ENCODE measurements around the gene MXD1. TPM values are rescaled to one million over a fixed set of nuclear protein-coding genes. Genes with fewer than 3 reads are reported as not detected.

MXD1 gene
- polyA plus RNA-seq, 3 donors = 83.1 to 247 (median 112) TPM

DNA sequence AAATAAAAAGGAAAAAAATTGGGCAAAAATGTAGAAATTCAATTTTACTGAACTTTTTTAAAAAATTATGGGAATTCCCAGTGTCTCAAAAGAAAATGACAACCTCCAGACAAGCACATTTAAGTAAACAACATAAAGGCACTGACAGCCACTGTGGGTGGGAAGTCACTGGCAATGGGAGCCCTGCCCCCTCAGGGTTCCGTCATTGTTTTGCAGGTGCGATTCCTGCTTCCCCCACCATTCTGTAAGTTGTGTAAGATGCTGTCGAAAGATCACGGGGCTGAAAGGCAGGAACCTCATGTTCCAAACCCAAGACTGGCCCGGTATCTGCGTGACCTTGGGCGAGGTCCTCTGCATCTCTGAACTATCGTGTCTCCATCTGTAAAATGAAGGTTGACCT is 62.3 kb downstream of the MXD1 start:
- peak overlapping the region in 5 of 7 donors; percentile 46 to 76 (median 57) for H3K27ac Mint-ChIP-seq
- H2AFZ ChIP-seq (ENCODE audit: insufficient read depth, low read depth, low read length, poor library complexity, severe bottlenecking) = no peak overlapping the region
- H3K4me2 ChIP-seq (replicated peaks; ENCODE audit: extremely low read depth, low read length, poor library complexity, severe bottlenecking) = no peak overlapping the region
- H3K4me1 Mint-ChIP-seq = peaks cover 47% of the 10 kb centered on the region
- TF ChIP-seq, protein P1, sequence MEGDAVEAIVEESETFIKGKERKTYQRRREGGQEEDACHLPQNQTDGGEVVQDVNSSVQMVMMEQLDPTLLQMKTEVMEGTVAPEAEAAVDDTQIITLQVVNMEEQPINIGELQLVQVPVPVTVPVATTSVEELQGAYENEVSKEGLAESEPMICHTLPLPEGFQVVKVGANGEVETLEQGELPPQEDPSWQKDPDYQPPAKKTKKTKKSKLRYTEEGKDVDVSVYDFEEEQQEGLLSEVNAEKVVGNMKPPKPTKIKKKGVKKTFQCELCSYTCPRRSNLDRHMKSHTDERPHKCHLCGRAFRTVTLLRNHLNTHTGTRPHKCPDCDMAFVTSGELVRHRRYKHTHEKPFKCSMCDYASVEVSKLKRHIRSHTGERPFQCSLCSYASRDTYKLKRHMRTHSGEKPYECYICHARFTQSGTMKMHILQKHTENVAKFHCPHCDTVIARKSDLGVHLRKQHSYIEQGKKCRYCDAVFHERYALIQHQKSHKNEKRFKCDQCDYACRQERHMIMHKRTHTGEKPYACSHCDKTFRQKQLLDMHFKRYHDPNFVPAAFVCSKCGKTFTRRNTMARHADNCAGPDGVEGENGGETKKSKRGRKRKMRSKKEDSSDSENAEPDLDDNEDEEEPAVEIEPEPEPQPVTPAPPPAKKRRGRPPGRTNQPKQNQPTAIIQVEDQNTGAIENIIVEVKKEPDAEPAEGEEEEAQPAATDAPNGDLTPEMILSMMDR (IDR thresholded peaks at IDR 0.05) = no peak
- H4K20me1 ChIP-seq (ENCODE audit: insufficient read depth, low read length) = no peaks in the 10 kb centered on the region
- H3K27ac ChIP-seq (ENCODE audit: low read depth in 1 of 2, low read length in 2 of 2) = no peak overlapping the region
- no peaks in the 10 kb centered on the region for H3K36me3 ChIP-seq (replicated peaks in 1 of 2; ENCODE audit: control insufficient read depth in 1 of 2, insufficient read depth in 2 of 2, low read length in 2 of 2)
- peaks cover 42 to 47% of the 10 kb centered on the region in 2 donors for H3K4me1 ChIP-seq (ENCODE audit: control insufficient read depth in 1 of 2, insufficient read depth in 2 of 2, low read length in 2 of 2)
- intact Hi-C loops (cut with micrococcal nuclease) = loop anchor here (5.0 to 10.0 kb wide), 2 partner anchors 35 to 52 kb away; no protein-coding TSS in a partner anchor
- H3K9ac ChIP-seq (ENCODE audit: insufficient read depth, low read length, poor library complexity, severe bottlenecking) = no peak overlapping the region
- no peaks in the 10 kb centered on the region for H3K79me2 ChIP-seq (ENCODE audit: insufficient read depth, low read length)
- H3K36me3 Mint-ChIP-seq = peaks cover 0 to 6% of the 10 kb centered on the region in 2 donors
- peaks cover 0 to 1% (median 1%) of the 10 kb centered on the region in 3 donors for H3K27me3 Mint-ChIP-seq (ENCODE audit: low read depth in 3 of 3)
- H3K4me3 ChIP-seq (replicated peaks in 1 of 3; ENCODE audit: low read depth in 2 of 3, low read length in 3 of 3) = no peak overlapping the region
- no peak overlapping the region for H3K4me3 Mint-ChIP-seq
- WGBS (ENCODE audit: insufficient coverage) = 67% methylated on average over 4 of the region's 8 CpGs
- peak in 1 of 3 donors; percentile 45 for DNase-seq
- no peaks in the 10 kb centered on the region for H3K9me3 ChIP-seq (replicated peaks in 1 of 2; ENCODE audit: control insufficient read depth in 1 of 2, insufficient read depth in 1 of 2, low read length in 2 of 2)
- peaks cover 0 to 2% (median 0%) of the 10 kb centered on the region in 7 donors for H3K9me3 Mint-ChIP-seq
- no peaks in the 10 kb centered on the region for H3K27me3 ChIP-seq (ENCODE audit: control insufficient read depth in 2 of 2, insufficient read depth in 2 of 2, low read length in 2 of 2)

DNA sequence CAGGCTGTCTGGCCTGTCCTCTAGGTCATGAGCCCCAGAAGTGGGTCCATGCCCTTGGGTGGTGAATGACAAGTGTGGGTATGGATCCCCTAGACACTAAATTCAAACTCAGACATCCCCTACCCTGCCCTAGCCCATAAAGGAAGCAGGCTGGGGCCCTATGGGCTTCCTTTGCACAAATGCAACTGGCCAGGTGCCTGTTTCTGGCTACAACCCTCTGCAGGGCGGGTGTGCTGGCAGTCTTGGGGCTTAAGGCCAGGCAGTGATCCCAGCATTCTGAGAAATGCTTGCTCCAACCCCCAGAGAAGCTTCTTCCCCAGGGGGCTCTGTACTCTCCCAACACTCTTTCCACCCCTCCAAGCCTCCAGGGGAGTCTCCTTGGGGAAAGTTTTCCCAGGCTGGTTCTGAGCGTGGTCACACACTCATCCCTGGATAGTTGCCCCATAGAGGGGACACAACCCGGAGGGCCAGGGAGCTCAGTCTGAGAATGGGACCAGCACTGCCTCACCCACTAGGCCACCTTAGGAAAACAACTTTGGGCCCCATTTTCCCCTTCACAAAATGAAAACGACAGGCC is 63.1 kb downstream of the MXD1 start:
- intact Hi-C loops (cut with micrococcal nuclease) = loop anchor here (5.0 to 10.0 kb wide), 2 partner anchors 34 to 53 kb away; no protein-coding TSS in a partner anchor

More for the DNA sequence above, 63.1 kb downstream of the MXD1 start:
- no peaks in the 10 kb centered on the region for H3K79me2 ChIP-seq (ENCODE audit: insufficient read depth, low read length)
- H3K27me3 ChIP-seq (ENCODE audit: control insufficient read depth in 2 of 2, insufficient read depth in 2 of 2, low read length in 2 of 2) = no peaks in the 10 kb centered on the region
- peak overlapping the region; percentile 48 for H2AFZ ChIP-seq (ENCODE audit: insufficient read depth, low read depth, low read length, poor library complexity, severe bottlenecking)
- WGBS (ENCODE audit: insufficient coverage) = 86% methylated on average over 2 of the region's 4 CpGs
- H3K4me3 ChIP-seq (replicated peaks in 1 of 3; ENCODE audit: low read depth in 2 of 3, low read length in 3 of 3) = no peak overlapping the region
- Mint-ChIP-seq H3K27ac (peak overlapping the region; percentile 16 to 95 (median 93)), H3K36me3 (peaks cover 0 to 6% of the 10 kb centered on the region in 2 donors), H3K27me3 (ENCODE audit: low read depth in 3 of 3) (peaks cover 0 to 1% (median 1%) of the 10 kb centered on the region in 3 donors), H3K4me1 (peaks cover 47% of the 10 kb centered on the region), H3K9me3 (peaks cover 0 to 2% (median 0%) of the 10 kb centered on the region in 7 donors), H3K4me3 (no peak overlapping the region)
- DNase-seq = no peak
- H3K36me3 ChIP-seq (replicated peaks in 1 of 2; ENCODE audit: control insufficient read depth in 1 of 2, insufficient read depth in 2 of 2, low read length in 2 of 2) = no peaks in the 10 kb centered on the region
- H4K20me1 ChIP-seq (ENCODE audit: insufficient read depth, low read length) = no peaks in the 10 kb centered on the region
- no peak overlapping the region for H3K4me2 ChIP-seq (replicated peaks; ENCODE audit: extremely low read depth, low read length, poor library complexity, severe bottlenecking)
- TF ChIP-seq, protein P1 (IDR thresholded peaks at IDR 0.05) = no peak
- peak overlapping the region; percentile 25 for H3K9ac ChIP-seq (ENCODE audit: insufficient read depth, low read length, poor library complexity, severe bottlenecking)
- peaks cover 42 to 50% of the 10 kb centered on the region in 2 donors for H3K4me1 ChIP-seq (ENCODE audit: control insufficient read depth in 1 of 2, insufficient read depth in 2 of 2, low read length in 2 of 2)
- peak overlapping the region; percentile 11 to 76 for H3K27ac ChIP-seq (ENCODE audit: low read depth in 1 of 2, low read length in 2 of 2)
- H3K9me3 ChIP-seq (replicated peaks in 1 of 2; ENCODE audit: control insufficient read depth in 1 of 2, insufficient read depth in 1 of 2, low read length in 2 of 2) = no peaks in the 10 kb centered on the region

Measured in CD14-positive monocyte (primary cell).